H54 (cell line): Measurements from ENCODE around the gene FBXW9.

ENCODE experiments used
- DNase-seq: peaks from one replicate; pipeline ENCODE4 v3.0.0; 2011; ENCODE audit warnings: low spot score, mixed read lengths; ENCODE audit not compliant: insufficient read length
- FAIRE-seq: peaks from 3 replicates; lab custom pipeline; 2011; peaks lifted over from hg19 to GRCh38; lab: Jason Lieb, UNC
- POLR2A ChIP-seq: IDR thresholded peaks from 2 replicates; pipeline ENCODE4 v1.6.1; 2011; ENCODE audit warnings: low read depth, mild to moderate bottlenecking, low read length

FBXW9 gene

GRCh38 chr19:12666265-12667048, 30.0 kb downstream of the FBXW9 start, which contains the start of the genes MAN2B1 and WDR83:
TSS of gene MAN2B1 (minus strand) at chr19:12666742. CDS start at chr19:12666701, 41 bp downstream.
TSS of gene WDR83 (plus strand) at chr19:12666807. CDS start at chr19:12669791, 2,984 bp downstream.
- FAIRE-seq (no peak), DNase-seq (peak; percentile 93)
- peak; percentile 40; the same call in 1 of the 2 replicates for TF ChIP-seq POLR2A

GRCh38 chr19:12665671-12666264, 30.7 kb downstream of the FBXW9 start:
- no peak for FAIRE-seq
- DNase-seq: no peak
- TF ChIP-seq POLR2A: no peak

- TF ChIP-seq POLR2A: no peak
- DNase-seq: no peak
- FAIRE-seq: no peak
Observed at GRCh38 chr19:12665281-12665573, 31.2 kb downstream of the FBXW9 start.

- no peak for TF ChIP-seq POLR2A
- FAIRE-seq: no peak
- peak; percentile 38 for DNase-seq
Observed at GRCh38 chr19:12664406-12665280, 31.8 kb downstream of the FBXW9 start.

- no peak for DNase-seq
- FAIRE-seq: no peak
- TF ChIP-seq POLR2A: no peak
Observed at GRCh38 chr19:12660980-12661379, 35.5 kb downstream of the FBXW9 start.

GRCh38 chr19:12657966-12658365, 38.5 kb downstream of the FBXW9 start:
- no peak for TF ChIP-seq POLR2A
- FAIRE-seq (no peak), DNase-seq (no peak)

GRCh38 chr19:12656899-12657571, 39.4 kb downstream of the FBXW9 start:
- TF ChIP-seq POLR2A: no peak
- FAIRE-seq (no peak), DNase-seq (no peak)

GRCh38 chr19:12655546-12655945, 40.9 kb downstream of the FBXW9 start:
- DNase-seq (no peak), FAIRE-seq (no peak)

GRCh38 chr19:12652219-12652618, 44.2 kb downstream of the FBXW9 start:
- no peak for FAIRE-seq
- no peak for DNase-seq
- TF ChIP-seq POLR2A: no peak

More at GRCh38 chr19:12655546-12655945, 40.9 kb downstream of the FBXW9 start:
- no peak for TF ChIP-seq POLR2A

GRCh38 chr19:12649941-12650340, 46.5 kb downstream of the FBXW9 start:
- FAIRE-seq (no peak), DNase-seq (no peak)
- no peak for TF ChIP-seq POLR2A

- FAIRE-seq (no peak), DNase-seq (no peak)
- TF ChIP-seq POLR2A: no peak
Observed at GRCh38 chr19:12648088-12648487, 48.3 kb downstream of the FBXW9 start.

- FAIRE-seq: no peak
- TF ChIP-seq POLR2A: no peak
- DNase-seq: no peak
Observed at GRCh38 chr19:12647490-12648071, 48.9 kb downstream of the FBXW9 start.

GRCh38 chr19:12647047-12647446, 49.4 kb downstream of the FBXW9 start:
- FAIRE-seq: no peak
- no peak for DNase-seq
- TF ChIP-seq POLR2A: no peak
